Bronchial epithelial cell (primary cell): ENCODE measurements around the gene RUSF1. TPM values are rescaled to one million over a fixed set of nuclear protein-coding genes. Genes with fewer than 3 reads are reported as not detected.

Experiments
- DNase-seq: peaks from one replicate; pipeline ENCODE4 v3.0.0-alpha.2; 2010; ENCODE audit warnings: low read depth
- FAIRE-seq: peaks from 2 replicates; lab custom pipeline; 2011; peaks lifted over from hg19 to GRCh38; lab: Jason Lieb, UNC
- H3K27me3 ChIP-seq: 2 replicates; pipeline ENCODE4 v1.5.1; 2011; ENCODE audit warnings: low read length; ENCODE audit not compliant: control insufficient read depth, insufficient read depth
- H3K36me3 ChIP-seq: 2 replicates; pipeline ENCODE4 v1.5.1; 2011; ENCODE audit warnings: low read length; ENCODE audit not compliant: control insufficient read depth, insufficient read depth
- H3K4me3 ChIP-seq: 2 replicates; pipeline ENCODE4 v1.5.1; 2011; ENCODE audit warnings: mild to moderate bottlenecking, low read depth, low read length, control low read depth
- CTCF ChIP-seq: IDR thresholded peaks from 2 replicates; pipeline ENCODE4 v1.5.1; 2011; ENCODE audit warnings: mild to moderate bottlenecking, moderate library complexity, low read length, control low read depth, inconsistent platforms; ENCODE audit not compliant: insufficient read depth, severe bottlenecking
- total RNA-seq: library from RNA; depleted of rRNA; stranded (reverse); fragments of >200 nt; gene quantifications from 2 replicates; pipeline ENCODE4 v1.2.1, GENCODE V29; 2014

Gene RUSF1
- total RNA-seq, 1 donor from 2014 or later = 26.9 TPM

- TF ChIP-seq CTCF = no peak
- no peaks in the 10 kb centered on the region for H3K27me3 ChIP-seq
- FAIRE-seq = no peak
- DNase-seq = no peak
- H3K4me3 ChIP-seq = no peak overlapping the region
- peaks cover 15% of the 10 kb centered on the region for H3K36me3 ChIP-seq
Observed at GRCh38 chr16:31501966-31502348, 6.2 kb downstream of the RUSF1 start.

- H3K36me3 ChIP-seq = peaks cover 17% of the 10 kb centered on the region
- TF ChIP-seq CTCF = no peak
- no peak overlapping the region for H3K4me3 ChIP-seq
- FAIRE-seq (no peak), DNase-seq (no peak)
- H3K27me3 ChIP-seq = no peaks in the 10 kb centered on the region
Observed at GRCh38 chr16:31501226-31501965, 6.8 kb downstream of the RUSF1 start.

GRCh38 chr16:31499928-31500327, 8.3 kb downstream of the RUSF1 start:
- no peak for TF ChIP-seq CTCF
- Histone ChIP-seq H3K4me3 (no peak overlapping the region), H3K27me3 (no peaks in the 10 kb centered on the region), H3K36me3 (peaks cover 15% of the 10 kb centered on the region)
- no peak for FAIRE-seq
- no peak for DNase-seq

GRCh38 chr16:31498493-31498892, 9.7 kb downstream of the RUSF1 start:
- H3K36me3 ChIP-seq = peaks cover 19% of the 10 kb centered on the region
- H3K27me3 ChIP-seq = no peaks in the 10 kb centered on the region
- no peak for FAIRE-seq
- no peak for TF ChIP-seq CTCF
- no peak overlapping the region for H3K4me3 ChIP-seq
- no peak for DNase-seq

- TF ChIP-seq CTCF = no peak
- FAIRE-seq (no peak), DNase-seq (no peak)
- H3K27me3 ChIP-seq = no peaks in the 10 kb centered on the region
- no peak overlapping the region for H3K4me3 ChIP-seq
- H3K36me3 ChIP-seq = peaks cover 24% of the 10 kb centered on the region
Observed at GRCh38 chr16:31496670-31497069, 11.5 kb downstream of the RUSF1 start.
